ENCODE results near the gene NTN5. TPM values are rescaled to one million over a fixed set of nuclear protein-coding genes. Genes with fewer than 3 reads are reported as not detected.
A peak's percentile ranks its signal among the peaks of the same experiment; 100 is the strongest.

The NTN5 gene
- total and polyA plus RNA-seq, 10 of the 15 experiments (the other 5 are each of a cell fraction or from before 2014, with no cell fraction given): 0.07 to 0.22 TPM; not detected in 8

- TF ChIP-seq EGR1 (IDR thresholded peaks at IDR 0.05; ENCODE audit: borderline replicate concordance in 1 of 2, low read depth in 2 of 2, low read length in 2 of 2) (peak in 1 of 2 experiments; percentile 54; a peak in 1 of 3 replicates), MAX (IDR thresholded peaks at IDR 0.05; ENCODE audit: low read depth, low read length) (peak; percentile 53; the same call in 1 of the 2 replicates), IKZF2 (IDR thresholded peaks at IDR 0.05) (peak; percentile 69 to 84), NR2F1 (conservative IDR thresholded peaks at IDR 0.05) (peak; percentile 33; the same call in 1 of the 2 replicates), CHD2 (IDR thresholded peaks at IDR 0.05; ENCODE audit: borderline replicate concordance, low read depth, low read length) (no peak), IKZF1 (conservative IDR thresholded peaks at IDR 0.05) (peak; percentile 70), HDAC6 (IDR thresholded peaks at IDR 0.05; ENCODE audit: unreplicated experiment) (no peak), RB1 (IDR thresholded peaks at IDR 0.05; ENCODE audit: borderline replicate concordance) (peak; percentile 76; the same call in 1 of the 2 replicates), NBN (IDR thresholded peaks at IDR 0.05) (peak; percentile 53; the same call in 1 of the 2 replicates), SP1 (IDR thresholded peaks at IDR 0.05; ENCODE audit: low read depth, low read length) (peak; percentile 30), MEF2A (IDR thresholded peaks at IDR 0.05; ENCODE audit: insufficient read depth, low read depth, low read length) (0 out of 2 replicates have a peak, but pooled peaks have one; percentile 48), TCF12 (IDR thresholded peaks at IDR 0.05; ENCODE audit: low read depth, low read length) (no peak), PAX8 (IDR thresholded peaks at IDR 0.05) (no peak), HDGF (IDR thresholded peaks at IDR 0.05) (peak; percentile 89), BACH1 (IDR thresholded peaks at IDR 0.05; ENCODE audit: borderline replicate concordance) (peak; percentile 83), SMARCA5 (IDR thresholded peaks at IDR 0.05) (no peak), DPF2 (IDR thresholded peaks at IDR 0.05) (peak; percentile 59), RELB (IDR thresholded peaks at IDR 0.05; ENCODE audit: low read depth) (peak; percentile 95), MXI1 (IDR thresholded peaks at IDR 0.05; ENCODE audit: low read depth, low read length) (peak; percentile 30; the same call in 1 of the 2 replicates), ESRRA (IDR thresholded peaks at IDR 0.05; ENCODE audit: low read length) (no peak), NR2C1 (IDR thresholded peaks at IDR 0.05) (no peak), PAX5 (IDR thresholded peaks at IDR 0.05; ENCODE audit: borderline replicate concordance, low read depth, low read length) (no peak)
Measured at GRCh38 chr19:48646001-48646721, 26.7 kb downstream of the NTN5 start, which contains the start of gene CA11 (continued).

Measured in GM12878 (cell line).